Hematopoietic multipotent progenitor cell treated with erythropoietin and hydrocortisone succinate and interleukin-3 and kit ligand, for 4 days (in vitro differentiated cells): Measurements from ENCODE around the gene DNAAF1.
A peak's percentile ranks its signal among the peaks of the same experiment; 100 is the strongest.
"Not testable (repeated sequence)": the region's sequence is repeated elsewhere in the genome, so short reads cannot be mapped to it uniquely, and the experiment has no call there.

ENCODE experiments used
- DNase-seq: peaks from one replicate; pipeline ENCODE4 v3.0.0-alpha.2; 2015

DNAAF1 gene

GRCh38 chr16:84144859-84145639, at the start of gene DNAAF1, which contains the start of gene HSDL1:
Gene DNAAF1 (plus strand): TSS chr16:84145308. CDS start chr16:84145441, 133 bp downstream.
Gene HSDL1 (minus strand): TSS chr16:84145177. CDS start chr16:84131321, 13,856 bp downstream.
- DNase-seq = peak; percentile 95

GRCh38 chr16:84095466-84095865, 49.6 kb upstream of the DNAAF1 start:
- DNase-seq = no peak

- no peak for DNase-seq
Observed at GRCh38 chr16:84096447-84097005, 48.6 kb upstream of the DNAAF1 start.

- DNase-seq = no peak
Observed at GRCh38 chr16:84098939-84099338, 46.2 kb upstream of the DNAAF1 start.

- no peak for DNase-seq
Observed at GRCh38 chr16:84103678-84104077, 41.4 kb upstream of the DNAAF1 start.

DNA sequence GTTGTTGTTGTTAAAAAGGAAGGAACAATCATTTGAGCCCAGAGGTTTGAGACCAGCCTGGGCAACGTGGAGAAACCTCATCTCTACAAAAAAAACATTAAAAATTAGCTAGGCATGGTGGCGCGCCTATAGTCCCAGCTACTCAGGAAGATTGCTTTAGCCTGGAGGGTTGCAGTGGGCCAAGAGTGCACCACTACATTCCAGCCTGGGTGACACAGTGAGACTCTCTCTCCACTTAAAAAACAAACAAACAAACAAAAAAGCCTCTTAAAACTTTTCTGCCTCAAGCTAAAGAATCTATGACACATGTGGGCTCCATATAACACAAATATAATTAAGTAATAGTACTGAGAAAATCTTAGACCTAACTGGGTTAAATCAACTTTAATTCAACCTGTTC, 40.9 kb upstream of the DNAAF1 start:
- DNase-seq = no peak

- no peak for DNase-seq
Observed at GRCh38 chr16:84105301-84105815, 39.8 kb upstream of the DNAAF1 start.

DNA sequence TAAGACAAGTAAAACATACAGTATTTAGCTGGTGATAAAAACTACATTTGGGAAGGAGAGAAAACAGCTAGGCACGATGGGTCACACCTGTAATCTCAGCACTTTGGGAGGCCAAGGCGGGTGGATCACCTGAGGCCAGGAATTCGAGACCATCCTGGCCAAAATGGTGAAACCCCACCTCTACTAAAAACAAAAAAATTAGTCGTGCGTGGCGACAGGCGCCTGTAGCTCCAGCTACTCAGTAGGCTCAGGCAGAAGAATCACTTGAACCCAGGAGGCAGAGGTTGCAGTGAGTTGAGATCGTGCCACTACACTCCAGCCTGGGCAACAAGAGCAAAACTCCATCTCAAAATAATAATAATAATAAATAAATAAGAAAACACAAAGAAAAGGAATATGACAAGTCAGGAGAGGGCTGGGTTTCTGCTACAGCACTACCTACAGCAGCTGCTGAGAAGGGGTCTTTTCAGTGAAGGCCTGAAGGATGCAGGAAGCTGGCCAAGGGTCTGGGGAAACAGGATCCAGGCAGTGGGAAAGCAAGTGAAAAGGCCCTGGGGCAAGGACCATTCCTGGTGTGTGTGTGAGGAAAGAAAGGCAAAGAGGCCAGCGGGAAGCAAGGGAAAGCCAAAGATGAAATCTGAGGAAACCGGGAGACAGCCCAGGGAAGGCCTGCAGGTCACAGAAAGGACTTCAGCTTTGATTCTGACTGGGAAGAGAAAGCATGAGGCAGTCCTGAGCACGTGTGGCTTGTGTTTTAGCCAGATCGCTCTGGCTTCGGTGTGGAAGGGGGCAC, 39.0 kb upstream of the DNAAF1 start:
- no peak for DNase-seq

GRCh38 chr16:84107921-84108320, 37.2 kb upstream of the DNAAF1 start:
- no peak for DNase-seq

DNA sequence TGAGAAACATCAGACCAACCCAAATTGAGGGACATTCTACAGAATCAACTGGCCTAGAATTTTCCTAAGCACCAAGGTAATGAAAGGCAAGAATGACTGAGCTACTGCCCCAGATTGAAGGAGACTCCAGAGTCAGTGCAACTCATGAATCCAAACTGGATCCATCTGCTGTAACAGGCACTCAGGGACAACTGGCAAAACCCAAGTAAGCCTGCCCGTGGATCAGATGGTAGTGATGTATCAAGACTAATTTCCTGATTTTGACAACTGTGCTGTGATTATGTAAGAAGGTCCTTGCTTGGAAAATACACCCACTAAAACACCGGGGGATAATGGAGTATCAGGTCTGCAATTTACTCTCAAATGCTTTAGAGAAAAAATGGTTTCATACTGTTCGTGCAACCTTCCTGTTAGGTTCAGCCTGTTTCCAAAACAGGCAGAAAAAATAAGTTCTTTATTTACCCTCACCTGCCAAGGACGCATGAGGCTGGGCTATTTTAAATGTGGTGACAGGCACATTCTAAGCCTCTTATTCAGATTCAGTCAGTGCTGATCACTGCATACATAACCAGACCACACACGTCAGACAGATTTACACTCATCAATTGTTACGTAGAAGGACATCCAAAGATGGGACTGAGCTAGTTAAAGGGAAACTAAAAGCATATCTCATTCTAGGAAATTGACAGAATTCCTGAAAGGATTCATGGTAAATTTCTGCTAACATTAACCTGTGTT, 35.3 kb upstream of the DNAAF1 start:
- DNase-seq = no peak

GRCh38 chr16:84110527-84110926, 34.6 kb upstream of the DNAAF1 start:
- DNase-seq = no peak

DNA sequence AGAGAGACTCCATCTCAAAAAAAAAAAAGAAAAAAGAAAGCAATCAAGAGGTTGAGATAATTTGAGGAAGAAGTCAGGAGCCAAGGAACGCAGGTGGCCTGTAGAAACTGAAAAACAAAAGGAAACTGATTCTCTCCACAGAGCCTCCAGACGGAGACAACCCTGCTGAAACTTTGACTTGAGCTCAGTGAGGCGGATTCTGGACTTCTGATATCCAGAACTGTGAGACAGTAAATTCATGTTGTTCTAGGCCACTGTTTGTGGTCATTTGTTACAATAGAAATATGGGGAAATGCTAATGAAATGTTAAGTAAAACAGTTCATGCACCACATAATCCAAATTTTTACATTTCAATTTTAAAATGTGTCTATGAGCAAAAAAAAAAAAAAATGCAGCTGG, 33.6 kb upstream of the DNAAF1 start:
- DNase-seq = no peak

- not testable (repeated sequence) for DNase-seq
Observed at GRCh38 chr16:84111949-84112348, 33.2 kb upstream of the DNAAF1 start.

DNA sequence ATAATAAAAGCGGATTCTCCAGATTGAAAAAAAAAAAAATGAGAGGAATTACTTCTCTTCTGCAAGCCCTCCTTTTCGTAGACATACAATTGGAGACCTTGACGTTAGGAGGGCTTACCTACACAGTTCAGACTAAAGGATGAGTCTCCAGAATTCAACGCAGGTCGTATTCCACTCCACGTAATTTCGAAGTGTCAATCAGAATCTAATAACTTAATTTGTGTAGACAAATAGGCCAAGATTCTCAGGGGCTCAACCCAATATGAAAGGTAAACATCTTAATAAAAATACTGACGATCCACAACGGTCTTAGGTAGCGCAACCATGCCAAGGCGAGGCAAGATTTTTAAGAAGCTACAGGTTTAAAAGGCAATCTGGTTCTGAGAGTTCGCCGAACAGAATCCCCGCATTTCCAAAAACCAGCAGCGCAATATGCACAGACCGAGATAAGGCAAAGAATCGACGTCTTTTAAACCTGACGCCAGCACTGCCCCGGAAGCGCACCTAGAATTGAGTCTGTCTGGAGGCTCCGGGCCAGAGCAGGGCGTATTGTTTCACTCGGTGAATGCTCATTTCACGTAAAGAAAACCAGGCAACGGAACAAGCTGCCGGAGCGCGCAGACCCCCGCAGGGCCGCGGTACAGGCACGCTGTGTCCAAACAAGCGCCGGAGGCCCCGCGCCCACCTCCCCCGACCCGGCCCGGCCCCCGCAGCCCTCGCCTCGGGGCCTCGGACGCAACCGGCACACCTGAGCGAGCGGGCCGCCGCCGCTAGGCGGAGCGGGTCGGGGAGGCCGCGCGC, 29.0 kb upstream of the DNAAF1 start:
- DNase-seq = peak; percentile 85

DNA sequence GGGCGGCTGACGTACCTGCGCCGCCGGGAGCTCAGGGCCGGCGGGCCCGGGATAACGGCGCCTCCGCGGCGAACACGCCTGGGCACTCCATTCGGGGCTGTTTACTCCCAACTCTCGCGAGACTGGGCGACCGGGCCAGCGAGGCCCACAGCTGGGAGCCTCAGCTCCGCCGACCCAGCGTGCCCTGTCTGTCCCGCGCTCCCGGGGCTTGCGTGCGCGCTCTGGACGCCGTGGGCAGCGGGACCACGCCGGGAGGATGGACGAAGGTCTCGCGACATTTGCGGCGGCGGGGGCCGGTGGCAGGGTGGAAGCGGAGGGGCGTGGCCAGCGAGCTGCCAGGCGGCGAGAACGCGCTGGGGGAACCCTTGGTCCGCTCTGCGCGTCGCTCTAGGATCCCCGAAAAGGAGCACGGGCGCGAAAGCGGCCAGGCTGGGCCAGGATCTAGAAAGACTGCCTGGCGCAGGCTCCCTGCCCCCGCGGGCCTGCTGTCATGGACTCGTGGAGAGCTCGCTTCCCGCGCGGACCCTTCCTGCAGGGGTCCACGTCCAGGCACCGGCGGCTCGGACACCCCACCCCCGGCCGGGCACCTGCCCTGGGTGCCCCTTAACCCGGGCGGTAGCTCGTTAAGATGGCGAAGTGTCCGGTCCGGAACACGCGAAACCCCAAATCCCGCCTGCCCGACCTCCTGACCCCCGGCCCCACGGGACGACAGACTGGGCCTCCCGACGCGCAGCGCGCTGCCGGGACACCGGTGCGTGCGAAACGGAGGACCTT, 28.2 kb upstream of the DNAAF1 start, which contains the start of gene MBTPS1:
Gene MBTPS1, minus strand, starts transcription at position 223 of the 774 bp plus-strand sequence. CDS start 15,159 bp downstream, outside the sequence.
- peak; percentile 99 for DNase-seq

DNA sequence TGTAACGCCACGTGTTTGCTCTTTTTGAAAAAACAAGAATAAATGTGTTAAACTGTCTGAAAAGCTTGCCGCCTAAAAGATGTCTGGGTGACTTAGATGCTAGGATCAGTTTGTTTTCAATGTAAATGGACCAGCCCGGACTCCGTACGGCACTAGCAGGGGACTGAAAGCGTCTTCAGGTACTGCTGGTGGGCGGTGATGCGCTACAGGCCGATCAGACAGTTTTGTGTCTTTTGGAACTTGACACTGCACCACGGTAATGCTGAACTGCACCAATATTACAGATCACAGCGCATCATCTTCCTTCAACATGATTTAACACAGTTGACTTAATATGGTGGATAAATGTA, 27.6 kb upstream of the DNAAF1 start:
- peak; percentile 70 for DNase-seq

GRCh38 chr16:84118315-84118714, 26.8 kb upstream of the DNAAF1 start:
- DNase-seq = not testable (repeated sequence)

DNA sequence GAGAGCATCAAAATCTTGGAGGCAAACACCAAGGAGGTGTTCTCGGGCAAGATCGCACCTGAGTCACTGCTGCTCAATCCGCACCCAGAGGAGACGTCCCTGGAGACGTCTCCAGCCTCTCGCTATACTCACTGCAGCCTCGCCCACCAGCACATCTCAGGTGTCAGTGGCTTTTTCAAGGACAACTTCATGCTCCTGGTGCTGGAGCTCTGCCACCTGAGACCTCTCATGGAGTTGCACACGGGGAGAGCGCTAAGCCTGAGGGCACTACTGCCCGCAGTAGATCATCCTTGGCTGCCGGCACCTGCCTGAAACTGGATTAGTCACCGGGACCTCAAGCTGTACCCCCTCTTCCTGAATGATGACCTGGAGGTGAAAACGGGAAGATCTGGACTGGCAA, 25.7 kb upstream of the DNAAF1 start:
- DNase-seq = no peak

DNA sequence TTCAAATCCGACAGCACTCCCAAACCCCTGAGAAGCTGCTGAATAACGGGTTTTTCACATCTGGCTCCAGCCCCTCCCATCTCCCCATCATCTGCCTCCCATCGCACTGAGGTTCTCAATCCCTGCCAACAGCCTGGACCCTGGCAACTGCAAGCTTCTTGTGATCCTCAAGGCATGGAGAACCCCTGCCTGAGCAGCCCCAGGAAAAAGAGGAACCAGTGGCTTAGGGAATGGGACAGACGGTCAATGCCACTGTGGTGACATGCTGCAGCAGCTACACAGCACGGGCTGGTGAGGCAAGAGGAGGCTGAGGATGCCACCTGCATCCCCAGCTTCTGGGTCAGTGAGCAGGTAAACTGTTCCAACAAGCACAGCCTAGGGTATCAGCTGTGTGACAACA, 25.1 kb upstream of the DNAAF1 start:
- DNase-seq = no peak

DNA sequence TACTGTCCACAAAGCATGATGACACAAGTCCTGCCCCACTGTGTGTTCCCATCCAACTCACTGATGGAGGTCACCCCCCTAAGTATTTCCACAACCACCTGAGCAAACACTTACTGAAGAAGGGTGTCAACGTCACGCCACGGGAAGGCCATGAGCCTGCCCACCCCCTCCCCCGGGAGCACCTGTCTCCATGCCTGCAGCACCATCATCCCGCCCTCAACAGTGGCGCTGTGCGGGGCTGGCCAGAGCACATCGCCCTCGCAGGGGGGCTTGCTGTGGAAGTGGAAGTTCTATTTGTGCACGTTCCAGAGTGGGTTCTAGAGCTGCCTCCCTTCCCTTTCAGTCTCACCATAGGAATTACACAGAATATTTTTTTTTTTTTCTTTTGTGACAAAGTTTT, 24.1 kb upstream of the DNAAF1 start:
- no peak for DNase-seq
